ENCODE results near the gene ACTRT3. TPM values are rescaled to one million over a fixed set of nuclear protein-coding genes. Genes with fewer than 3 reads are reported as not detected.

ACTRT3 gene
- 1.5 and 2.0 TPM in 2 replicates for total RNA-seq

DNA sequence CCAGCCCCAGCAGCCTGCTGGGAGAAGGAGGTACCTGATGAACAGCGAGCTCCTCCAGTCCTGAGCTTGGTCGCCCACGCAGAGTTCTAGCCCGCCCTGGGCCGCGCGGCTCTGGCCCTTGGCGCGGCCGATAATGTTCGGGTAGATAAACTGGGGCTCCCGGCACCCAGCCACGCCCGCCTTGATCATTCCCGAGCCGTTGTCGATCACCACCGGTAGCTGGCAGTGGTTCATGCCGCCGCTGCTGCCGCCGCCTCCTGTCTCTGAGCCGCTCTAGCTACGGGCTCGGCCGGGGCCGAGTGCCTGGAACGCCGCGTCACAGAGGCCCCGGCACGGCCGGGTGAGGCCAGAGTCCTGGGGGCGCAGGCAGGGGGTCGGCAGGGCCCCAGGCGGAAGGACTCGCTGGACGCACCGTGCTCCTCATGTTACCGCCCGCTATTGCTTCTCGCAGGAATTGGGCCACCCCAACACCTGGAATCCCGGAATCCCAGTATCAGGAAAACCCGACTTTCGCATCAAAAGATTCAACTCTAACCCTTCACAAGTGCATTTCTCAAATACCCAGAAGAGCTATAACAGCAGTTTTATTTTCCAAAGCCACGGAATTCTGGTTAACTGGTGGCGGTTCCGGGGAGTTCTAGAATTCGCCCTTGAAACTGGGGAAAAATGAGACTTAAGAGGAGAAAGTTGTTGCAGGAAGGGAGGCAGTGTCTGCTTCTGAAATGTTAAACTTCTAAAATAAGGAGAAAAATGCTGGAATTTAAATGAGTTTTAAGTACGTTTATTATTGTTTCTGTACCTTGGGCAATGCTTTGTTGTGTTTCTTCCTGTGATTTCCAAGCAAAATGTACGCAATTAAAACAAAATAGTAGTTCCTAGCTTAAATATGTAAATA lies at the start of gene ACTRT3:
Gene ACTRT3 (minus strand): TSS at position 275 of the 895 bp plus-strand sequence. CDS start 41 bp downstream, at position 234.

GRCh38 chr3:169812332-169813235 lies 43.2 kb upstream of the ACTRT3 start, which contains the start of the genes LRRC34 and LRRIQ4:
LRRC34 (minus strand) TSS chr3:169812904; CDS start chr3:169812548, 356 bp downstream.
LRRIQ4 (plus strand) TSS chr3:169812870; CDS start chr3:169821922, 9,052 bp downstream.

GRCh38 chr3:169772897-169773816 lies 3.8 kb upstream of the ACTRT3 start, which contains the start of gene MYNN:
MYNN (plus strand) TSS chr3:169773396; CDS start chr3:169774296, 900 bp downstream.

DNA sequence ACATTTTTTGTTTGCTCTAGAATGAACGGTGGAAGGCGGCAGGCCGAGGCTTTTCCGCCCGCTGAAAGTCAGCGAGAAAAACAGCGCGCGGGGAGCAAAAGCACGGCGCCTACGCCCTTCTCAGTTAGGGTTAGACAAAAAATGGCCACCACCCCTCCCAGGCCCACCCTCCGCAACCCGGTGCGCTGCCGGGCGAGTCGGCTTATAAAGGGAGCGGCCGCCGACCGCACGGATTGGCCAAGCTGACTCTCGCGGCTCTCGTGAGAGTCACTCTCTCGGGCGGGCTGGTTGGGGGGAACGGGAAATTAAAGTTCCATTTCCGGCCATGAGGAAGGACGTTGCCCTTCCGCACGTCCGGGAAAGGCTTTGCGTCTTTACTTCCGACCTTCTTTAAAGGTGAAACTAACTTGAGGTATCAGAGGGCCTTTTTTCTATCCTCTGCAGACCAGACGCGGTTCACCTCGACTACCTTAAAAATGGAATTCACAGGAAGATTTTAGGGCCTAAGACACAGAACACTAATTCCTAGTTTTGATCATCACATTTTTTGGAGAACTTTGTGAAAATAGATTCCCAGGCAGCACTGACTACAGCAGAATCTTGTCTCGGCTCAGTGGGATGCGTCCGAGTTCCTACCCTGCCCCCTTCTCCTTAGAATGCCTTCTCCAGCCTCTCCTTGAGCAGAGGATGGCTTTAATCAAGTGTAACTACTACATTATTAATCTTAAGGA lies 4.3 kb downstream of the ACTRT3 start, which contains the start of gene TERC:
Gene TERC (minus strand): TSS at position 179 of the 731 bp plus-strand sequence.

Other genes starting within 250 kb of the ACTRT3 start
- 36.8 and 86.5 TPM in 2 replicates for gene MECOM, start 105.8 kb downstream of the ACTRT3 start, total RNA-seq
- 16.6 and 129 TPM in 2 replicates for gene TERC, start 4.5 kb downstream of the ACTRT3 start, total RNA-seq
- 18.8 and 24.2 TPM in 2 replicates for gene MYNN, start 3.8 kb upstream of the ACTRT3 start, total RNA-seq
- not detected in 2 replicates for gene LRRIQ4, start 43.3 kb upstream of the ACTRT3 start, total RNA-seq
- 0.16 and 1.3 TPM in 2 replicates for gene LRRC34, start 43.3 kb upstream of the ACTRT3 start, total RNA-seq
- not detected in 2 replicates for gene LRRC31, start 100.4 kb upstream of the ACTRT3 start, total RNA-seq
- not detected in 2 replicates for gene SAMD7, start 142.0 kb upstream of the ACTRT3 start, total RNA-seq
- gene SEC62, start 197.2 kb upstream of the ACTRT3 start, total RNA-seq = 22.5 and 65.2 TPM in 2 replicates